MCF 10A (cell line): ENCODE results near the gene TTLL13. TPM values are rescaled to one million over a fixed set of nuclear protein-coding genes. Genes with fewer than 3 reads are reported as not detected.

ENCODE experiments used
- BruUV-seq: library from RNA; stranded (reverse); fragments of 400-500 nt; replicated peaks from 2 replicates; lab custom pipeline; 2021; lab: Mats Ljungman, UMichigan
- CTCF ChIA-PET: fragments of 300-600 bp; sonication (Branson Sonifier 250); formaldehyde crosslinking; extraction: SDS; loops from one replicate; lab custom pipeline; 2021; ENCODE audit warnings: antibody characterized with exemption, inconsistent platforms; lab: Yijun Ruan, JAX
- POLR2A ChIA-PET: fragments of 300-600, 350-650 bp; sonication (Branson Sonifier 250); formaldehyde crosslinking; extraction: SDS; loops from one replicate; lab custom pipeline; 2020; ENCODE audit warnings: antibody characterized with exemption, inconsistent platforms; lab: Yijun Ruan, JAX
- DNase-seq: peaks from one replicate; pipeline ENCODE4 v3.0.0-alpha.2; 2018; ENCODE audit not compliant: unreplicated experiment
- H3K27ac Mint-ChIP-seq: one replicate; pipeline ENCODE4 v1.8.0; 2022; ENCODE audit warnings: mild to moderate bottlenecking, low read depth, mixed read lengths; ENCODE audit not compliant: unreplicated experiment
- H3K27me3 Mint-ChIP-seq: one replicate; pipeline ENCODE4 v1.8.0; 2022; ENCODE audit warnings: mixed read lengths; ENCODE audit not compliant: insufficient read depth, unreplicated experiment
- H3K36me3 Mint-ChIP-seq: one replicate; pipeline ENCODE4 v1.8.0; 2022; ENCODE audit warnings: mild to moderate bottlenecking, moderate library complexity, mixed read lengths; ENCODE audit not compliant: insufficient read depth, unreplicated experiment
- H3K4me1 Mint-ChIP-seq: one replicate; pipeline ENCODE4 v1.8.0; 2022; ENCODE audit warnings: mixed read lengths; ENCODE audit not compliant: insufficient read depth, unreplicated experiment
- H3K4me3 Mint-ChIP-seq: one replicate; pipeline ENCODE4 v1.8.0; 2022; ENCODE audit warnings: mild to moderate bottlenecking, moderate library complexity, mixed read lengths; ENCODE audit not compliant: unreplicated experiment
- H3K9me3 Mint-ChIP-seq: one replicate; pipeline ENCODE4 v1.8.0; 2022; ENCODE audit warnings: mixed read lengths; ENCODE audit not compliant: unreplicated experiment
- CTCF ChIP-seq: fragments of 200-600 bp; IDR thresholded peaks from one replicate; pipeline ENCODE4 v1.8.0; 2022; ENCODE audit warnings: antibody characterized with exemption, mild to moderate bottlenecking; ENCODE audit not compliant: unreplicated experiment
- intact Hi-C: fragments of 100-400 bp; cut with micrococcal nuclease; formaldehyde crosslinking; loops from 2 replicates; pipeline ENCODE4 v1.14.1; 2022
- total RNA-seq: library from RNA; stranded (reverse); gene quantifications from 2 replicates; pipeline ENCODE4 v1.2.3, GENCODE V29; 2022

TTLL13 gene
- total RNA-seq, 1 experiment from 2014 or later = not detected

- DNase-seq = no peak
- TF ChIP-seq CTCF = no peak
- Mint-ChIP-seq H3K27me3 (no peaks in the 10 kb centered on the region), H3K4me3 (no peak overlapping the region), H3K9me3 (no peaks in the 10 kb centered on the region), H3K27ac (no peak overlapping the region), H3K36me3 (peaks cover 46% of the 10 kb centered on the region), H3K4me1 (peaks cover 23% of the 10 kb centered on the region)
- BruUV-seq = no TSS peak
- POLR2A ChIA-PET = interaction anchor here (0.6 to 2.4 kb wide), 5 partner anchors 8 to 28 kb away, joined by 3 to 13 read pairs (median 3); partner anchors contain the start of genes CIB1 and GDPGP1
- CTCF ChIA-PET = interaction anchor here (0.9 to 2.7 kb wide), 6 partner anchors 9 to 62 kb away, joined by 3 to 9 read pairs (median 4); no protein-coding TSS in a partner anchor
- intact Hi-C loops = no loop called here
Measured at GRCh38 chr15:90205050-90205848, 44.1 kb upstream of the TTLL13 start.

DNA sequence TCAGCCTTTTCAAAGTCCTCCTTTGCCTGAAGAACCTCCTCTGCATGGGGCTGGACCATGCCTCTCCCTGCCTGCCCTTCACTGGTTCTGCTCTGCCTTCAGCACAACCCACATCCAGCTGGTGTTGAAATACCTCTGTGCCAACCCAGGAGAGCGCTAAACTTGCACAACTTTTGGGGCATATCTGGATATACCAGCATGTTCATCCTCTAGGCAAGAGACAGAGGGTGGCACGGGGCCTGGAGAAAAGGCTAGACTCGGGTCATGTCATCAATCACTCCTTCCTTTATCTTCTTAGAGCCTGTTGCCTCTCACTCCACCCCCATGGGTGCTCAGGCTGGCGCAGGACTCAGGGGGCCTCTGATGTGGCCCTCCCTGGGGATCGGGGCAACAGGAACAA lies 43.5 kb upstream of the TTLL13 start:
- POLR2A ChIA-PET = interaction anchor here (0.6 to 2.4 kb wide), 3 partner anchors 8 to 23 kb away, joined by 3 to 13 read pairs (median 3); no protein-coding TSS in a partner anchor
- CTCF ChIA-PET = interaction anchor here (0.9 to 2.7 kb wide), 6 partner anchors 8 to 40 kb away, joined by 3 to 9 read pairs (median 4); no protein-coding TSS in a partner anchor
- Mint-ChIP-seq H3K9me3 (no peaks in the 10 kb centered on the region), H3K4me1 (peaks cover 29% of the 10 kb centered on the region), H3K27ac (no peak overlapping the region), H3K36me3 (peaks cover 46% of the 10 kb centered on the region), H3K4me3 (no peak overlapping the region), H3K27me3 (no peaks in the 10 kb centered on the region)
- intact Hi-C loops = no loop called here
- BruUV-seq = no TSS peak
- peak; percentile 58 for DNase-seq
- no peak for TF ChIP-seq CTCF

GRCh38 chr15:90207252-90207651 lies 42.1 kb upstream of the TTLL13 start:
- Mint-ChIP-seq H3K4me1 (peaks cover 39% of the 10 kb centered on the region), H3K36me3 (peaks cover 42% of the 10 kb centered on the region), H3K4me3 (no peak overlapping the region), H3K27ac (no peak overlapping the region), H3K9me3 (no peaks in the 10 kb centered on the region), H3K27me3 (no peaks in the 10 kb centered on the region)
- intact Hi-C loops = no loop called here
- CTCF ChIA-PET = interaction anchor here (1.2 to 1.4 kb wide), 2 partner anchors 64 to 86 kb away, joined by 3 to 4 read pairs; no protein-coding TSS in a partner anchor
- TF ChIP-seq CTCF = no peak
- POLR2A ChIA-PET = interaction anchor here (0.6 to 1.7 kb wide), 2 partner anchors 17 to 59 kb away, joined by 3 to 7 read pairs; no protein-coding TSS in a partner anchor
- no peak for DNase-seq
- BruUV-seq = no TSS peak

GRCh38 chr15:90208356-90208755 lies 41.0 kb upstream of the TTLL13 start:
- intact Hi-C loops = no loop called here
- no peak overlapping the region for H3K4me3 Mint-ChIP-seq
- no peaks in the 10 kb centered on the region for H3K27me3 Mint-ChIP-seq
- H3K9me3 Mint-ChIP-seq = no peaks in the 10 kb centered on the region
- TF ChIP-seq CTCF = no peak
- ChIA-PET CTCF (interaction anchor here (0.8 to 1.4 kb wide), 5 partner anchors 23 to 85 kb away, joined by 3 to 4 read pairs (median 3); no protein-coding TSS in a partner anchor), POLR2A (interaction anchor here (0.7 to 1.7 kb wide), 3 partner anchors 9 to 57 kb away, joined by 3 to 7 read pairs (median 4); partner anchors contain the start of gene NGRN)
- BruUV-seq = no TSS peak
- peaks cover 42% of the 10 kb centered on the region for H3K36me3 Mint-ChIP-seq
- no peak for DNase-seq
- H3K4me1 Mint-ChIP-seq = peaks cover 46% of the 10 kb centered on the region
- H3K27ac Mint-ChIP-seq = no peak overlapping the region
